GM04503 (cell line): Measurements from ENCODE around the gene CETP.
"Not testable (repeated sequence)": the region's sequence is repeated elsewhere in the genome, so short reads cannot be mapped to it uniquely, and the experiment has no call there.

Experiments used
- DNase-seq: peaks from one replicate; pipeline ENCODE4 v3.0.0-alpha.2; 2012; ENCODE audit warnings: low read depth

The CETP gene

GRCh38 chr16:56982695-56983094 lies 20.9 kb downstream of the CETP start:
- no peak for DNase-seq

- no peak for DNase-seq
Measured at GRCh38 chr16:56983211-56983751, 21.5 kb downstream of the CETP start.

DNA sequence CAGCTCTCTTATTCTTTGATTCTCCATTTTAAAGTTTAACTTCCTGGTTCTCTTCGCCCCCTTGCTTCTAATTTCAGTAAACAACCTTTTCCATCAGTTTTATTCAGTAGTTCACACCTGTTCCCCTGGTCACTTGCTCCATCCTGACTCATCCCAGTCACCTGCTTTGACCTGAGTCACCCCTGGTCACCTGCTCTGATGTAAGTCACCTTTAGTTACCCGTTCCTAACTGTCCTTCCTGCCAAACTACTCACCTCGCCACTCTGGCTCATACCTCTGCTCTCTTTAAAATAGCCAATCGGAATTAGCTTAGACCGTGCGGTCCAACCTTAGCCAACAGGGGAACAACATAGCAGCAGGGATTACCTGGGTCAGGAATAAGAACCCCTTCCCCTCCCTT lies 22.9 kb downstream of the CETP start:
- DNase-seq, result no peak

- peak; percentile 59 for DNase-seq
Measured at GRCh38 chr16:56985288-56985961, 23.7 kb downstream of the CETP start.

GRCh38 chr16:56985962-56986360 lies 24.2 kb downstream of the CETP start:
- no peak for DNase-seq

DNA sequence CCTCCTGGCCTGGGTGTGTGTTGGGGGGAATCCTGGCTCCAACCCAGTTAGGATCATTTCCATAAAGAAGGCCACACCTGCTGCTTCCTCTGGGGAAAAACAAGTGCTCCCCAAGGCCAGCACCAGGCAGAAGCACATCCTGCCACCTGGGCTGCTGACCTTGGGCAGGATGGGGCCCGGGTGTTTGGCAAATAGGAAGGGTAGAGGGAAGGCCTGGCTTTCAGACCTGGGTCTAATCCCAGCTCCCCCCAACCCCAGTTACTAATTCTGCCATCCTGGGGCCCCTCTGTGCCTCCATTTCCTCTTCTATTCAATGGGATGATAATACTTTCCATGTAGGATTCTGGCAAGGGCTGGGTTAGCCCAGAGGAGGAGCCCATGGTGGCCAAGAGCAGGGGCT lies 24.6 kb downstream of the CETP start:
- no peak for DNase-seq

- DNase-seq, result not testable (repeated sequence)
Measured at GRCh38 chr16:56986908-56987307, 25.2 kb downstream of the CETP start.

DNA sequence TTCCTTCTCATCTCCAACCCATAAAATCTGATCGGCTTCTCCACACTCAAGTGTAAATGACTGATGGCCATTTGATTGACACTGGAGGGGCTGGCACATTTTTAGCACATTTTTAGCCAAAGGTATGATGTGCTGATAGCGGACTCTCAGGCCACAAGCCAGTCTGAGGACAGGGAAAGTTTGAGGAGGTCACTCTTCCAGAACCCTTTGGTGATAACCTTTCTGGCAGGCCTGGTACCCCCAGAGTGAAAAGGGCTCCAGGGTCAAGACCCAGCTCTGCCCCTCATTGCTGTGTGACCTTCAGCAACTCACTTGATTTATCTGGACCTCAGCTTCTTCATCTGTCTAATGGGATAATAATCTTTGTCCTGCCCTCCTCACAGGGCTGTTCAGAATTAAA lies 25.9 kb downstream of the CETP start:
- DNase-seq, result no peak

GRCh38 chr16:56988161-56988947 lies 26.6 kb downstream of the CETP start:
- no peak for DNase-seq

- DNase-seq, result no peak
Measured at GRCh38 chr16:56988948-56989945, 27.5 kb downstream of the CETP start, which contains the start of gene NLRC5. TSS of gene NLRC5 (plus strand) at chr16:56989557. CDS start at chr16:57020713, 31,156 bp downstream.

GRCh38 chr16:56989988-56990387 lies 28.2 kb downstream of the CETP start:
- no peak for DNase-seq

DNA sequence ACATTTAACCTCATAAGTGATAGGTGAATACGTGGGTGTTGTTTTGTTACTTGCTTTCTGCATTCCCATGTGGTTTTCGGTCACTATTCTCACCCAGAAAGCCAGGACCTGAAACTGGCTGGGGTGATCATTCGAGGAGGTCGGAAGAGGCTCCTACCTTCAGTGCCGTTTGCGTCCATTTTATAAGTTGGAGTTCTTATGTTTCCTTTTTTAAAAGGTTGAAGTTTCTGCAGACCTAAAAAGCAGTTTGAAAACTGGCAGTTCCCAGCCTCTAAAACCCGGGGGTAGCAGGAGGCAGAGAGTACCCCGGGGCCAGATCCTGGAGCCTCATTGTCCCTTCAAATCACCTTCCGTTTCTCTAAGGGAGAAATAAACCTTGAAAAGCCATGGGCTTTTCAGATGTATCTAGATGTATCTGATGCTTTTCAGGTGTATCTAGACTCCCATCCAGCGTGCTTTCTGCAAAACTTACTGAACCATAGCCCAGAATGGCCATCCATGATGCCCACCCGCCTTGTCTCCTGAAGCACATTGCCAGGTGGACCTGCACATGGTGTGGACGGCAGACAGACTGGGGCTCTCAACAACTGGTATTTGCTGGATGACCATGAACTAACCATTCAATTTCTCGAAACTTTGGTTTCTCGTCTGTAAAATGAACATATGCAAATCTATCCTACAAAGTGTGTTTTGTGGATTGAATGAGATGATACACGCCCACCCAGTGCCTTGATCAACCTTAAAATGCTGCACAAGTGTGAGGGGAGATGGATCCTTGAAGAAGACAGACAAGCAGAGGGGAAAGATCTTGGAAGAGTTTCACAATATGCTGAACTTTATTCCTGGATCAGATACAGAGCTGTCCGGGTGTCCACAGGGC lies 28.9 kb downstream of the CETP start:
- DNase-seq, result no peak

- not testable (repeated sequence) for DNase-seq
Measured at GRCh38 chr16:56992431-56992830, 30.7 kb downstream of the CETP start.

GRCh38 chr16:56993204-56993603 lies 31.5 kb downstream of the CETP start:
- DNase-seq, result no peak

DNA sequence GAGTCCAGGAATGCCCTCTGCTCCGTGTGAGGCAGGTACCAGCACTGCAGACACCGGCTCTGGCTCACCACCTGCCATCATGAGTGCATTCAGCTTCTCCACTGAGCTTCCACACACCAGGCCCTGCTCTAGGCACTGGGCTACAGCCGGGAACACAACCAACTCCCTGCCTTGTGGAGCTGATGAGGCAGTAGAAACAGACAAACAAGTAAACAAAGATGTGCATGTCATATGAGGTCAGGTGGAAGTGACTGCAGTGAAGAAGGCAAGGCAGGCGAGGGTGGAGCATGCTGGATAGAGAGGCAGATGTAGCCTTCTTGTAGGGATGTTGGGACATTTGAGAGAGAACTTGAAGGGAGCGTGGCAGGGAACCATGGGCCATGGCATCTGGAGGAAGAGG lies 32.6 kb downstream of the CETP start:
- DNase-seq, result no peak

- DNase-seq, result no peak
Measured at GRCh38 chr16:56995136-56995805, 33.5 kb downstream of the CETP start.

GRCh38 chr16:56997264-56997663 lies 35.5 kb downstream of the CETP start:
- DNase-seq, result no peak

GRCh38 chr16:56997931-56998330 lies 36.2 kb downstream of the CETP start:
- no peak for DNase-seq

DNA sequence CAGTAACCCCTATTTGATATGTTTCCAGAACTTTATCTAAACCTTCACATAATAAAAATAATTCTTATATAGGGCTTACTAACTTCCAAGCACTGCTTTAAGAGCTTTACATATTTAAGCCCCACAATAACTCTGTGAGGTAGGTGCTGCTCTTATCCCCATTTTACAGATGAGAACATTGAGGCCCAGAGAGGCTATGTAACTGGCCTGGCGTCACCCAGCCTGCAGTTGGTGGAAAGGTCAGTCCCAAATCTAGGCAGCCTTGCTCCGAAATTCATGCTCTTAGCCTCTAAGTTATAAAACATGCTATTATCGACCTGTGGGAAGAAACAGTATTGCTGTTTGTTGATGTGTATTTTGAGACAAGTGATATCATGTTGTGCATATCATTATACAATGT lies 36.6 kb downstream of the CETP start:
- no peak for DNase-seq

GRCh38 chr16:56998861-56999260 lies 37.1 kb downstream of the CETP start:
- DNase-seq, result no peak
